HepG2 (cell line): ENCODE results near the gene IMPDH1. TPM values are rescaled to one million over a fixed set of nuclear protein-coding genes. Genes with fewer than 3 reads are reported as not detected.

Source experiments
- ATAC-seq: fragments of 200-7000 bp; cut with Tn5 transposase; 3 replicates; pipeline ENCODE4 v1.9.1; 2020; ENCODE audit warnings: mild to moderate bottlenecking, moderate library complexity
- BruUV-seq: library from RNA; stranded (reverse); fragments of 400-500 nt; replicated peaks from 2 replicates; lab custom pipeline; 2021; lab: Mats Ljungman, UMichigan
- CTCF ChIA-PET: fragments of 300-600 bp; formaldehyde crosslinking; extraction: SDS; loops from one replicate; lab custom pipeline; 2021; ENCODE audit warnings: low total read pairs, inconsistent platforms, low intra/inter-chr PET ratio; lab: Yijun Ruan, JAX
- POLR2A ChIA-PET: fragments of 350-600 bp; sonication (Branson Sonifier 250); formaldehyde crosslinking; loops from one replicate; lab custom pipeline; 2020; ENCODE audit warnings: antibody characterized with exemption, inconsistent platforms; lab: Yijun Ruan, JAX
- DNase-seq: peaks from one replicate; pipeline ENCODE4 v3.0.0-alpha.2; 2015; ENCODE audit warnings: low spot score
- FAIRE-seq: peaks from 3 replicates; lab custom pipeline; 2011; peaks lifted over from hg19 to GRCh38; lab: Jason Lieb, UNC
- H2AFZ ChIP-seq: one replicate; pipeline ENCODE4 v1.6.1; 2011; ENCODE audit warnings: low read length, inconsistent platforms
- H3K27ac ChIP-seq: fragments of 300-600 bp; 3 replicates; pipeline ENCODE4 v1.8.0; 2011; ENCODE audit warnings: mixed run types, mild to moderate bottlenecking, mixed read lengths, low read length, inconsistent platforms; ENCODE audit not compliant: insufficient read depth; ENCODE audit errors: extremely low read length
- H3K27me3 ChIP-seq, 2 experiments: fragments of 200-600 bp in 1 of 2; 2 replicates in 1 of 2; 3 replicates in 1 of 2; pipeline versions ENCODE4 v1.6.0 to v1.8.0; 2011; ENCODE audit warnings: low read length in 2 of 2, mild to moderate bottlenecking in 2 of 2, moderate library complexity in 2 of 2, inconsistent platforms in 1 of 2; ENCODE audit not compliant: insufficient read depth in 2 of 2, control insufficient read depth in 1 of 2
- H3K36me3 ChIP-seq, 2 experiments: fragments of 200-600 bp in 1 of 2; replicated peaks in 1 of 2; 2 replicates in 1 of 2; 3 replicates in 1 of 2; pipeline versions ENCODE4 v1.5.1 to v1.8.0; 2011; ENCODE audit warnings: low read length in 2 of 2, inconsistent platforms in 1 of 2; ENCODE audit not compliant: insufficient read depth in 2 of 2, control insufficient read depth in 1 of 2
- H3K4me1 ChIP-seq: 2 replicates; pipeline ENCODE4 v1.5.1; 2012; ENCODE audit warnings: low read length, inconsistent platforms; ENCODE audit not compliant: insufficient read depth
- H3K4me2 ChIP-seq: 2 replicates; pipeline ENCODE4 v1.6.0; 2011; ENCODE audit warnings: low read depth, low read length, inconsistent platforms
- H3K4me3 ChIP-seq, 3 experiments: fragments of 200-600 bp in 1 of 3; sonication (generic), shearing (Covaris generic) in 1 of 3; replicated peaks in 1 of 3; 2 replicates each; pipeline ENCODE4 v1.5.1; 2011 to 2016; ENCODE audit warnings: low read length in 3 of 3, inconsistent platforms in 2 of 3, low read depth in 2 of 3, mild to moderate bottlenecking in 2 of 3, control low read depth in 1 of 3, mixed read lengths in 1 of 3; ENCODE audit not compliant: insufficient read depth in 1 of 3
- H3K79me2 ChIP-seq: one replicate; pipeline ENCODE4 v1.6.1; 2011; ENCODE audit warnings: low read length, inconsistent platforms; ENCODE audit not compliant: insufficient read depth
- H3K9ac ChIP-seq: 2 replicates; pipeline ENCODE4 v1.6.0; 2011; ENCODE audit warnings: mild to moderate bottlenecking, low read depth, low read length, inconsistent platforms; ENCODE audit not compliant: insufficient read depth
- H3K9me3 ChIP-seq: 2 replicates; pipeline ENCODE4 v1.5.1; 2012; ENCODE audit warnings: mild to moderate bottlenecking, low read length
- H4K20me1 ChIP-seq: 2 replicates; pipeline ENCODE4 v1.6.0; 2011; ENCODE audit warnings: inconsistent platforms, mild to moderate bottlenecking, low read length, moderate library complexity; ENCODE audit not compliant: insufficient read depth
- AGO2 ChIP-seq: fragments of 200-400 bp; formaldehyde crosslinking; optimal IDR thresholded peaks from 2 replicates; pipeline ENCODE3; 2017; ENCODE audit warnings: mild to moderate bottlenecking, low read depth, low read length, moderate library complexity
- NAIF1 ChIP-seq: sonication (generic); formaldehyde crosslinking; IDR thresholded peaks from 2 replicates; pipeline ENCODE4 v1.5.0; 2020; ENCODE audit warnings: mild to moderate bottlenecking, missing genetic modification reagents, borderline replicate concordance
- WGBS: methylation state at CpG from one replicate; pipeline ENCODE4 v1.1.6; 2017; ENCODE audit warnings: low lambda C conversion rate; 5-methylcytosine and 5-hydroxymethylcytosine counted together
- in situ Hi-C: cut with HindIII; loops from 2 replicates; pipeline ENCODE4 v1.10.0; 2017; ENCODE audit warnings: low pct_unique_long_range_greater_than_20kb; ENCODE audit not compliant: extremely low pct_ligation_motif_present
- intact Hi-C: fragments of 100-400 bp; cut with micrococcal nuclease; formaldehyde crosslinking; loops from one replicate; pipeline ENCODE4 v1.10.0; 2022; ENCODE audit not compliant: unreplicated experiment
- polyA plus RNA-seq, 8 experiments: library from polyadenylated mRNA; depleted of rRNA in 3 of 8; stranded (reverse) in 7 of 8; unstranded in 1 of 8; fragments of >200 nt; fragmentation: Illumina TruSeq in 4 of 8; extraction: Trizol in 4 of 8; gene quantifications; 2 replicates each; pipeline versions ENCODE4 v1.2.1 to v1.2.3, GENCODE V29; 2011 to 2016; ENCODE audit warnings: low read depth in 4 of 8, missing spikeins in 1 of 8, mixed read lengths in 1 of 8; ENCODE audit not compliant: insufficient read depth in 1 of 8
- total RNA-seq, 5 experiments: library from RNA; depleted of rRNA; stranded (reverse); fragments of >200 nt; fragmentation: Illumina TruSeq; extraction: Trizol; gene quantifications; 2 replicates each; pipeline ENCODE4 v1.2.3, GENCODE V29; 2016; ENCODE audit warnings: low read depth in 1 of 5
- TF ChIP-seq, protein P1 (sequence below): IDR thresholded peaks from 2 replicates; pipeline ENCODE4 v1.6.1; 2016; ENCODE audit warnings: missing genetic modification reagents, missing compliant biosample characterization

IMPDH1 gene
- total and polyA plus RNA-seq, 2 of the 13 experiments (the other 11 are each of a cell fraction or from before 2014, with no cell fraction given): 22.8 to 34.0 TPM

DNA sequence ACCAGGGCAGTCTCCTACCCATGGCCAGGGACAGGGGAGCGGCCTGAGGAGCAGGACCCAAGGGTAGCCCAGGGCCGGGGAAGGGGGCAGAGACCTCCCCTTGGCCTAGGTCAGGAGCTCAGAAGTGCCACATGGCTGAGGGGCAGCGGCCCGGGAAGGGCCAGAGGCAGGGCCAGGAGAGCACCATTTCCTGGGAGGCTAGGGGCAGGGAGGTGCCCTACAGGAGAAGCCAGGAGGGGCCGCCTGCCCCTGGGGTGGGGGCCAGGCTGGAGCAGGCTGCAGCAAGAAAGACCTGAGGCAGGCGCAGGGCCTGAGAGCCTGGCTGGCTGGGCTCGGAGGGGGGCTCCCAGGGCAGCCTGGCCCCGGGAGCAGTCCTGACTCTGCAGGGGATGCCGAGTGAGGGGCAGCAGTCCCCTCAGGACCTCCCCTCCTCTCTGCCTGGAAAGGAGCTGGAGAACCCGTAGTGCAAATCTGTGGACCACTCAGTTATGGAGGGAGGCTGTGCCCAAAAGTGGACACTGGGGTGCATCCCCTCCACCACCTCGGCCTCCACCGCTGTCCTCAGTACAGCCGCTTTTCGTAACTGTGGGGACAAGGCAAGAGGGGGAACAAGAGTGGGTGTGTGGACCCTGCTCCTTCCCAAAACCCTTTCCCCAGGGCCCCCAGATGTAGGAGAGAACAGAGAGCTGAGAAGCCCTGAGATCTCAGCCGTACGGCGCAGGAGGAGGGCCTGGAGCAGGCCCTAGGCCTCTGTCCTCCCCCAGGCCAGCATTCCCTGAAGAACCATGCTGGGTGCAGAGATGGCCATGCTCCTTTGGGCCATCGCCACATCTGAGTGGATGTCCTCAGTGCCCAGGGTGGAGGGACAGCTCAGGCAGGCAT, 17.1 kb downstream of the IMPDH1 start:
- Histone ChIP-seq H3K27ac (no peak overlapping the region), H4K20me1 (no peaks in the 10 kb centered on the region), H3K36me3 (peaks cover 9 to 14% of the 10 kb centered on the region in 2 experiments; a peak in 3 of 5 replicates), H3K4me1 (peaks cover 4% of the 10 kb centered on the region), H3K4me3 (no peak overlapping the region), H2AFZ (no peak overlapping the region), H3K79me2 (no peaks in the 10 kb centered on the region), H3K4me2 (no peak overlapping the region), H3K9me3 (no peaks in the 10 kb centered on the region), H3K9ac (no peak overlapping the region), H3K27me3 (0 out of 5 replicates have a peak, but pooled peaks cover 1 to 5% of the 10 kb centered on the region in 2 experiments)
- ATAC-seq (no peak), DNase-seq (no peak), FAIRE-seq (no peak)
- WGBS: 100% methylated on average over 11 of the region's 18 CpGs
- CTCF ChIA-PET: no interaction called here
- intact Hi-C loops: no loop called here
- BruUV-seq: no TSS peak
- TF ChIP-seq NAIF1: no peak
- POLR2A ChIA-PET: no interaction called here
- in situ Hi-C loops: no loop called here

DNA sequence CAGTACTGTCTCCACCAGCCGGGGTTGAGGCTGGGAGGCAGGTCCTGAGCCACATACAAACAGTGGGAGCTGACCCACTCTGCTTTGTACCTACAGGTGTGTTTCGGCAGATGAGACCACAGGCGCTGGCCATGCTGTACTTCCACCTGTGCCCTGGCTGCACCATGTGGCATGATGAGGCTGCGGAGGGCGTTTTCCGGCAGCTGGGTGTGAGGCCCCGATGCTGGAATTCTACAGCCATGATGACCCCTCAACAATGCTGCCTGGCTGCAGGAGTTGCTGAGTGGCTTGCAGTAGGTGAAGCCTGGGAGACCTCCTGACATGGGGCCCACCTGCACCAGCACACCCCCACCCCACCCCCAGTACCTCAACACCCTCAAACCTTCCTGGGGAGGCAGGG, 18.0 kb downstream of the IMPDH1 start:
- Histone ChIP-seq H3K4me3 (no peak overlapping the region), H3K4me1 (peaks cover 7% of the 10 kb centered on the region; the same call in 1 of the 2 replicates), H3K27me3 (0 out of 5 replicates have a peak, but pooled peaks cover 1 to 5% of the 10 kb centered on the region in 2 experiments), H3K9me3 (no peaks in the 10 kb centered on the region), H3K9ac (no peak overlapping the region), H2AFZ (no peak overlapping the region), H3K36me3 (peaks cover 5 to 6% of the 10 kb centered on the region in 2 experiments; a peak in 3 of 5 replicates), H4K20me1 (no peaks in the 10 kb centered on the region), H3K4me2 (no peak overlapping the region), H3K79me2 (no peaks in the 10 kb centered on the region), H3K27ac (no peak overlapping the region)
- DNase-seq: no peak
- no peak for FAIRE-seq
- no peak for ATAC-seq
- POLR2A ChIA-PET: interaction anchor here (0.7 to 1.0 kb wide), 2 partner anchors 42 to 48 kb away, joined by 3 to 4 read pairs; partner anchors contain the start of gene RBM28
- TF ChIP-seq, protein P1, sequence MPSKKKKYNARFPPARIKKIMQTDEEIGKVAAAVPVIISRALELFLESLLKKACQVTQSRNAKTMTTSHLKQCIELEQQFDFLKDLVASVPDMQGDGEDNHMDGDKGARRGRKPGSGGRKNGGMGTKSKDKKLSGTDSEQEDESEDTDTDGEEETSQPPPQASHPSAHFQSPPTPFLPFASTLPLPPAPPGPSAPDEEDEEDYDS: no peak
- TF ChIP-seq AGO2: peak; percentile 31
- CTCF ChIA-PET: no interaction called here
- in situ Hi-C loops: no loop called here
- no TSS peak for BruUV-seq
- 100% methylated on average over 2 of the region's 7 CpGs for WGBS
- intact Hi-C loops: no loop called here
